EH (cell line): ENCODE results near the gene CLCN3.
A peak's percentile ranks its signal among the peaks of the same experiment; 100 is the strongest.
"Not testable (repeated sequence)": the region's sequence is repeated elsewhere in the genome, so short reads cannot be mapped to it uniquely, and the experiment has no call there.

ENCODE experiments used
- DNase-seq: peaks from one replicate; pipeline ENCODE4 v3.0.0-alpha.2; 2015; ENCODE audit warnings: low read depth

CLCN3 gene

GRCh38 chr4:169707958-169708643 lies 87.7 kb downstream of the CLCN3 start:
- DNase-seq = no peak

- no peak for DNase-seq
Observed at GRCh38 chr4:169715826-169716225, 95.4 kb downstream of the CLCN3 start.

- peak; percentile 22 for DNase-seq
Observed at GRCh38 chr4:169716677-169717076, 96.3 kb downstream of the CLCN3 start.

GRCh38 chr4:169720529-169720928 lies 100.2 kb downstream of the CLCN3 start:
- DNase-seq = no peak

- DNase-seq = peak; percentile 21
Observed at GRCh38 chr4:169723207-169723965, 103.0 kb downstream of the CLCN3 start.

GRCh38 chr4:169724260-169724659 lies 103.9 kb downstream of the CLCN3 start:
- peak; percentile 85 for DNase-seq

GRCh38 chr4:169727616-169728015 lies 107.2 kb downstream of the CLCN3 start:
- DNase-seq = no peak

- no peak for DNase-seq
Observed at GRCh38 chr4:169730564-169730963, 110.2 kb downstream of the CLCN3 start.

GRCh38 chr4:169738604-169739003 lies 118.2 kb downstream of the CLCN3 start:
- DNase-seq = not testable (repeated sequence)

GRCh38 chr4:169741569-169741968 lies 121.2 kb downstream of the CLCN3 start:
- DNase-seq = no peak

- peak; percentile 36 for DNase-seq
Observed at GRCh38 chr4:169744601-169745000, 124.2 kb downstream of the CLCN3 start.

GRCh38 chr4:169745291-169745690 lies 124.9 kb downstream of the CLCN3 start:
- peak; percentile 78 for DNase-seq

- peak; percentile 18 for DNase-seq
Observed at GRCh38 chr4:169756971-169757574, 136.7 kb downstream of the CLCN3 start.

GRCh38 chr4:169757575-169758184 lies 137.3 kb downstream of the CLCN3 start, which contains the start of gene HPF1:
Gene HPF1, minus strand, starts transcription at chr4:169757944. Its CDS starts 67 bp downstream, at chr4:169757877.
- peak; percentile 90 for DNase-seq

- DNase-seq = no peak
Observed at GRCh38 chr4:169758401-169758962, 138.1 kb downstream of the CLCN3 start.

GRCh38 chr4:169761846-169762245 lies 141.5 kb downstream of the CLCN3 start:
- no peak for DNase-seq

- DNase-seq = peak; percentile 63
Observed at GRCh38 chr4:169765835-169766234, 145.5 kb downstream of the CLCN3 start.

GRCh38 chr4:169766741-169767140 lies 146.4 kb downstream of the CLCN3 start:
- no peak for DNase-seq

- DNase-seq = no peak
Observed at GRCh38 chr4:169768385-169768784, 148.0 kb downstream of the CLCN3 start.

GRCh38 chr4:169770416-169770815 lies 150.0 kb downstream of the CLCN3 start:
- DNase-seq = no peak

- peak; percentile 37 for DNase-seq
Observed at GRCh38 chr4:169771556-169772080, 151.2 kb downstream of the CLCN3 start.
